Nephron (organoid): Measurements from ENCODE around the gene SLC35E1.

Source experiments
- H3K27ac Mint-ChIP-seq, 3 experiments: 2 replicates each; pipeline ENCODE4 v1.8.0; 2020; ENCODE audit warnings: mixed read lengths in 3 of 3, mild to moderate bottlenecking in 2 of 3, moderate library complexity in 1 of 3
- H3K27me3 Mint-ChIP-seq: 2 replicates; pipeline ENCODE4 v1.8.0; 2021; ENCODE audit warnings: low read depth, mild to moderate bottlenecking, moderate library complexity, mixed read lengths
- H3K36me3 Mint-ChIP-seq: 2 replicates; pipeline ENCODE4 v1.8.0; 2020; ENCODE audit warnings: low read depth, mixed read lengths
- H3K4me1 Mint-ChIP-seq: 2 replicates; pipeline ENCODE4 v1.8.0; 2020; ENCODE audit warnings: mixed read lengths
- H3K4me3 Mint-ChIP-seq, 3 experiments: 2 replicates each; pipeline ENCODE4 v1.8.0; 2020; ENCODE audit warnings: mild to moderate bottlenecking in 3 of 3, mixed read lengths in 3 of 3, moderate library complexity in 2 of 3
- H3K9me3 Mint-ChIP-seq: 2 replicates; pipeline ENCODE4 v1.8.0; 2020; ENCODE audit warnings: mixed read lengths
- CTCF ChIP-seq, 3 experiments: fragments of 200-600 bp; sonication (generic); IDR thresholded peaks; one replicate each; pipeline ENCODE4 v1.5.0; 2021; ENCODE audit warnings: antibody characterized with exemption in 3 of 3; ENCODE audit not compliant: unreplicated experiment in 3 of 3

Gene SLC35E1

GRCh38 chr19:16575861-16576689 is 3.9 kb upstream of the SLC35E1 start:
- Mint-ChIP-seq H3K36me3 (peaks cover 20% of the 10 kb centered on the region), H3K27me3 (no peaks in the 10 kb centered on the region), H3K4me1 (peaks cover 42% of the 10 kb centered on the region), H3K27ac (no peak overlapping the region), H3K4me3 (peak overlapping the region; percentile 9 to 67 (median 44)), H3K9me3 (no peaks in the 10 kb centered on the region)
- TF ChIP-seq CTCF (IDR thresholded peaks at IDR 0.05; ENCODE audit: unreplicated experiment in 3 of 3): no peak

GRCh38 chr19:16575282-16575681 is 3.1 kb upstream of the SLC35E1 start:
- no peaks in the 10 kb centered on the region for H3K9me3 Mint-ChIP-seq
- no peak for TF ChIP-seq CTCF (IDR thresholded peaks at IDR 0.05; ENCODE audit: unreplicated experiment in 3 of 3)
- peak overlapping the region in 2 of 3 experiments; percentile 58 to 92 for H3K4me3 Mint-ChIP-seq
- no peaks in the 10 kb centered on the region for H3K27me3 Mint-ChIP-seq
- H3K27ac Mint-ChIP-seq: peak overlapping the region in 2 of 3 experiments; percentile 16 to 34
- peaks cover 44% of the 10 kb centered on the region for H3K4me1 Mint-ChIP-seq
- H3K36me3 Mint-ChIP-seq: peaks cover 20% of the 10 kb centered on the region

GRCh38 chr19:16573925-16574324 is 1.7 kb upstream of the SLC35E1 start:
- Mint-ChIP-seq H3K4me3 (peak overlapping the region; percentile 77 to 94 (median 92)), H3K4me1 (peaks cover 44% of the 10 kb centered on the region), H3K27me3 (no peaks in the 10 kb centered on the region), H3K27ac (peak overlapping the region in 2 of 3 experiments; percentile 4 to 44), H3K36me3 (peaks cover 24% of the 10 kb centered on the region), H3K9me3 (no peaks in the 10 kb centered on the region)
- TF ChIP-seq CTCF (IDR thresholded peaks at IDR 0.05; ENCODE audit: unreplicated experiment in 3 of 3): no peak

DNA sequence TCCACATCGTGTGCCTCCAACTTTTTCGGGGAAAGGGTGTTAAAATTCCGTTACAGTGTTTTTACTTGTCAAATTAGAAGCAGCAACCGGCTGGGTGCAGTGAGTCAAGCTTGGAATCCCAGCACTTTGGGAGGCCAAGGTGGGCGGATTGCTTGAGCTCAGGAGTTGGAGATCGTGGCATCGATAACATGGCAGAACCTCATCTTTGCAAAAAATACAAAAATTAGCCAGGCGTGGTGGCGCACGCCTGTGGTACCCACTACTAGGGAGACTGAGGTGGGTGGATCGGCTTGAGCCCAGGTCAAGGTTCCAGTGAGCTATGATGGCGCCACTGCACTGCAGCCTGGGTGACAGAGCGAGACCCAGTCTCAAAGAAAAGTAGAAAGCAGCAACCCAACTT is 1.1 kb upstream of the SLC35E1 start:
- Mint-ChIP-seq H3K27me3 (no peaks in the 10 kb centered on the region), H3K4me1 (peaks cover 44% of the 10 kb centered on the region), H3K4me3 (peak overlapping the region; percentile 92 to 95 (median 94)), H3K36me3 (peaks cover 22% of the 10 kb centered on the region), H3K9me3 (no peaks in the 10 kb centered on the region), H3K27ac (peak overlapping the region; percentile 80 to 94 (median 93))
- no peak for TF ChIP-seq CTCF (IDR thresholded peaks at IDR 0.05; ENCODE audit: unreplicated experiment in 3 of 3)

DNA sequence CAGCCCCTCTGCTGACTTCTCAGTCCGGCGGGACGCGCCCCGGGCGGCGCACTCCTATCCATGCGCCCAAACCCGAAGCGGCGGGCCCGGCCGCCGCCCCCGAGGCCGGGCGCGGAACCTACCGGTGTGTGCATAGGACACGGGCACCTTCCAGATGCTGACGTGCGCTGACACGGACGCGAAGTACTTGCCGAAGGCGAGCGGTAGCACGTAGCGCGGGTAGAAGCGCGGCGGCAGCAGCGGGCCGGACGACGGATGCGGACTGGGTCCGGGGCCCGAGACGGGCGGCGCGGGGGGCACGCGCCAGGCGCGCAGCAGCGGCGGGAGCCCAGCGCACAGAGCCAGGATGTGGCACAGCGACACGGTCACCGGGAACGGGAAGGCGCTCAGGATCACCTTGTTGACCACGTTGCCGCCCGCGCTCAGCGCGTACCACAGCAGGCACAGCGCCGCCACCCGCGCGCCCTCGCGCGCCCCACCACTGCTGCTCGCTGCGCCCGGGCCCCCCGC is 338 bp downstream of the SLC35E1 start:
- no peak for TF ChIP-seq CTCF (IDR thresholded peaks at IDR 0.05; ENCODE audit: unreplicated experiment in 3 of 3)
- Mint-ChIP-seq H3K36me3 (peaks cover 29% of the 10 kb centered on the region), H3K27me3 (no peaks in the 10 kb centered on the region), H3K4me3 (peak overlapping the region; percentile 84 to 88 (median 85)), H3K27ac (peak overlapping the region in 2 of 3 experiments; percentile 65 to 80), H3K4me1 (peaks cover 44% of the 10 kb centered on the region), H3K9me3 (no peaks in the 10 kb centered on the region)
